NCI-H526 (cell line): Measurements from ENCODE around the gene MAGI1.

Experiments used
- DNase-seq, 2 experiments: peaks; one replicate each; lab custom pipeline; 2025; lab: John Stamatoyannopoulos, UW

Gene MAGI1

DNA sequence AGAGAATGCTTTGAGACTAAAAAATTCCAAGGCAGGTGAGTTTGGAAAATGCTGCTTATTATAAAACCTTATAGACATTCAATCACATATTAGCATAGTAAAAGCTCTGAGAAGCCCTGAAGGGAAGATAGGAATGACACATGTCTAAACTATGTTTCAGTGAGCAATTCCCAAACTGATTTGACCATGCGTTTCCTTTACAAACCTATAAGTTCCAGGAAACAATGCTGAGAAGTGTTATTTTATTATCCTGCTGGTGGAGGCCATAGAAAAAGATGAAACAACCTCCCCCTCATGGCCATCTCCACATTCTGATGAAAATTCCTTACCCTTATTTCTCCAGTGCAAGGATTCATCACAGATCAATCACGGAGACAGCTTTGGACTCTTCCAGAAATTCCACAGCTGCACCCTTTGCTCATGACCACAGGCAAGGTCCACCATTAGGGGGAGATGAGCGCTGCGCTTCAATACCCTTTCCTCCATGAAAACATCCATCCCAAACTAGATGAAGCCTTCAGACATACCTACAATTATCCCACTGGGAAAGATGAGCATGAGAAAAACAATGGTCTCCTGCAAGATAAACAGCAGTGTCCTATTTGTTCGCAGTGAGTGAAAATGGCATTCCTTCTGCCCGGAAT is 372.1 kb downstream of the MAGI1 start:
- no peak for DNase-seq

DNA sequence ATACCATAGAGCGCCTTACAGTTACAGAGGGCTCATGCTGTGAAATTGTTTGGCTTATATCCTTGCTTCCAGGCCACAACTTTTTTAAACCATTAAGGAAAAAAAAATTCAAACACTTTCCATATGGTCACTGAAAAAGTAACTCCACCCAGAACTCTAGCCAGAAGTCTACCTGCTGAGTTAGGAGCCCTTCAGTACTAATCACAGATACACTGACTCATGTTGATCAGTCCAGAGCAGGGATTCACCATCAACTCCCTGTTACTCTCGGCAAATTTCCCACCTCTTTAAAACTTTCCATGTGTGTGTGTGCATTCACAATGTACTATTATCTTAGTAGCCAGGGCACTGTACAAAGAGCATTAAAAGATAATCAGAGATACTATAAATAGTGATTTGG is 372.8 kb downstream of the MAGI1 start:
- DNase-seq = no peak

DNA sequence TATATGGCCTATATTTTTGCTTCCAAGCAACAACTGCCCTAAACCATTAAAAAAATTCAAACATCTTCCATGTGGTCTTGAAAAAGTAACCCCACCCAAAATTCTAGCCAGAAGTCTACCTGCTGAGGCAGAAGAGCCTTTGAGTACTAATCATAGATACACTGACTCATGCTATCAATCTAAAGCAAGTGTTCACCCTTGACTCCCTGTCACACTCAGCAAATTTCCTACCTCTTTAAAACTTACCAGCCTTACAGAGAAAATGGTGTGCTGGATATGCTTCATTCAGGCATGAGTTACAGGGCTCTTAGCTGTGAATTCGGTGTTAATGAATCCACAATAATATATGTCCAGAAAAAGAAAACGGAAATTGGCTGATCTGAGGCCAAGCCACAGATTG is 373.8 kb downstream of the MAGI1 start:
- no peak for DNase-seq

DNA sequence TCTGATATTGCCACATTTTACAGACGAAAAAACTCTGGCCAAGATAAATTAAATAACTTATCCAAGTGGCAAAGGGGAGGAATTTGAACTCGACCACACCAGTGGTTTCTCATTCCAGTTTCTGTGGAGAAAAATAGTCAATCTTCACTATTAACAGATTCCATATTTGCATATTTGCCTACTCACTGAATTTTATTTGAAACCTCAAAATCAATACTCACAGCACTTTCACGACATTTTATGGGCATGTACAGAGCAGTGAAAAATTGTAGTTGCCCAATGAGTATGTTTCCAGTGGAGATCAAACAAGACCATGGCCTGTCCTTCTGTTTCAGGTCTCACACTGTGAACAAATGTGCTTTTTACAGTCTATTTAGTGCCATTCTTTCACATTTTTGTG is 374.3 kb downstream of the MAGI1 start:
- no peak for DNase-seq

DNA sequence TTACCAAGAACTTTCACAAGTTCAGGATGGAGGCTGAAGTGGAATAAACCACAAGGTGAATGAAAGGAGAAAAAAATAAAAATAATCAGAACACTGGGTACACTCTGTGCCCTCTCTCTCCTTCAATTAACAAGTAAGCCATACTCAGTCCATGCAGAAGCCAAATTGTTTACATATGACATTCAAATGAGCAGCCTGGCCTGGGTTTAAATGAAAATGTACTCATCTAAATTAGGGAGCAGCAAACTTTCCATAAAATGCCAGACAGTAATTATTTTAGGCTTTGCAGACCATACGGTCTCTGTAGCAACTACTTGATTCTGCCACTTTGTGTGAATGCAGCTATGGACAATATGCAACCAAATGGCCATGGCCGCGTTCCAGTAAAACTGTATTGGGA is 376.6 kb downstream of the MAGI1 start:
- DNase-seq = peak; percentile 39 to 54

DNA sequence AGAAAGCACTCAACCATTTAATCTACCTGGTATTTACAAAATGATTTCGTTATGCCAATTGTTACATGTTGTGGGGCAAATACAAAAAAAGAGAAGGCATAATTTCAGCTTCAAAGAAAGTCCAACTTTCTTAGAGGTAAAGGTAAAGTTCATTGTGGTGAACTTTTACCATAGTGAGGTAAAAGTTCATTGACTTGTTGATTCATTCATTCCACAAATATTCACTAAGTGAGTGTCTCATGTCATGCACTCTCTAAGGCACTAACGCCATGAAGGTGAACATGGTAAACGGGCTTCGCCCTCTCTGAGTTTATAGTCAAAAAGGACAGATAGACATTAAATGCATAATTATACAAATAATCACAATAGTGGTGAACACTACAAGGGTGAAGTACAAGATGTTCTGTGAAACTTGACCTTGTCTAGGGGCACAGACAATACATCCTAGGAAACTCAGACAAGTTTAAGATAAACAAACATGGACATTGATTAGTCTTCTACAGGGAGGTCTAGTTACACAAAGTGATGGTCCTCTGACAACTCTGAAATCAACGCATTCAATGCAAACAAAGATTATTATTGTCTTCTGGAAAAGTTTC is 378.6 kb downstream of the MAGI1 start:
- no peak for DNase-seq

DNA sequence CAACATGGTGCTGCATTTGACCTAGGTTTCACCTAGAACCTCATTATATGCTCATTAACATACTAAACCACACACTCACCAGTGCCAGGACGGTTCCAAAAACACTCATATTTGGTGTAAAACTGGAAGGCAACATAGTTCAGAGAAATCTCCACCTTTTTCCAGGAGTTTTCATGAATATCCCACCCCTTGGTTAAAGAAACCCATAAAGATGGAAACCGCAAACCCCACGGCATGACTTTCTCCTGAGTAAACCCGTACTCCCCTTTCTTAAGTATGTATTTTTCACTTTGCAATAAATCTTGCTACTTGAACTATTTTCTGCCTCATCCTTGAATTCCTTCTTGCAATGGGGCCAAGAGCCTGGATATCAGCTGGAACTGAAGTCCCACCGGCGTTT is 379.3 kb downstream of the MAGI1 start:
- DNase-seq = no peak

DNA sequence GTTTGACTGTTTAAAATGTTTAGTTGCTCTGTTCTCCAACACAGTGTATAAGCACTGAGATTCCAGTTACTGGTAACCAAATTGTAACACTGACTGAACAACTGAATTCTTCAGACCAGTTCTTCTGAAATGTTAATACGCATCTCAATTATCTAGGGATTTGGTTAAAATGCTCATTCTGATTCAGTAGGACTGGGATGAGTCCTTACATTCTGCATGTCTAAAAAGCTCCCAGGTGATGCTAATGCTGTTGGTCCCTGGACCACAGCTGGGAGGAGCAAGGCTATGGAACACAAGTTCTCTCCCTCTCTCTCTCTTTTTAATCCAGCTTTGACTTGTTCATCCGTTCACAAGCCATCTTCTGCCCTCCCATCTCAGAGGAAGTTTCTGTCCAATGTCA is 380.3 kb downstream of the MAGI1 start:
- DNase-seq = no peak

DNA sequence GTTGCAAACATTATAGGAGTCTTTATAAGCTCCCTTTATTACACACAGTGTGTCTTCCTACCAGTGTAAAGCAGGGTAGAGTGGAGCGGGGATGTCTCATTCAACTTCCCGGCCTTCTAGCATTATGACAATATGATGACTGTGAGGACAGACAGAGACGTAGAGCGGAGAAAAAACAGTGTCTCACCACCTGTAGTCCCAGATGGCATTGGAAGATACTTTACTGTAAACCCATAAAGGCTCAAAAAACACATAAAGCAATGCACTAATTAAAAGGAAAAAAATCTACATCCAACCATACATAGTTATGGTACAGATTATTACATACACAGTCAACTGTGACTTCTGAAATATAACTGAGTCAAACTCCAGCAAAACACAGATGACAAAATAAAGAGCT is 383.7 kb downstream of the MAGI1 start:
- DNase-seq = no peak

DNA sequence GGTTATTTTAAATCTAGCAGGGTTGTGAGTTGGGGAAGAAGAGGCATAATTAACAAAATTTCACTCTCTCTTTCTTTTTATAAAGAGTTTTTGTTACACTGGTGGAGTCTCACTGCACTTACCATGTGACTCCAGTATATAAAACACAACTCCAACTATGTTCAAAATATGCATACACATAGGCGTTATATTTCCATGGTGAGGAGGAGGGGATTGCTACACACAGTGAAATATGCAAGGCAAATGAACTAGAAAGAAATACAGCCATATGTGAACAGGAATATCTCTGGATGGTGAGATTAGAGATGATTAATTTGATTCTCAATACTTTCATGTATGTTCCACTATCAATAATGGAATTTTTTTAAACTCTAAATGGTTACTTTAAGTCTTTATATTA is 385.0 kb downstream of the MAGI1 start:
- peak in 1 of 2 experiments; percentile 44 for DNase-seq

DNA sequence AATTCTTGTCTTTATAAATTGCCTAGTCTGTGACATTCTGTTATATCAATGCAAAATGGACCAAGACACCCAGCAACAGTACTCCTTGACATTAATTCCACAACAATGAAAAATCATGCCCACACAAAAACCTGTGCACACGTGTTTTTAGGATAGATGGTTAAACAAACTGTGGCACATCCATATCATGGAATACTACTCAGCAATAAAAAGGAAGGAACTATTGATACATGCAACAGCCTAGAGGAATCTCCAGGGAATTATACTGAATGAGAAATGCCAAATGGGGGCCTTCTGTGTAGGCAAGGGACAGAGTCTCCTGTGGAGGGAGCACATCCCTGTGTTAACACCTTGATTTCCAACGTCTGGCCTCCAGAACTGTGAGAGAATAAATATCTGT is 388.5 kb downstream of the MAGI1 start:
- no peak for DNase-seq

DNA sequence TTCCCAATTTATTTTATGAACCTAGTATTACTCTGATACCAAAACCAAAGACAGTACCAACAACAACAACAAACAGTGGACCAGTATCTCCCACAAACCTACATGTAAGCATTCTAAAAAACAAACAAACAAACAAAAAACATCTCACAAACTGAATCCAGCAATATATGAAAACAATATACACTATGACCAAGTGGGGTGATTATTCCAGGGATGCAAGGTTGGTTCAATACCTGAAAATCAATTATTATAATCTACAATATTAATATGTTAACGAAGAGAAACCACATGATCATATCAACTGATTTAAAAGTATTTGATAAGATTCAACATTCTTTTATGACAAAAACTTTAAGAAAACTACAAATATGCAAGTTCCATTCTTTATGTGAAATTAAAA is 391.3 kb downstream of the MAGI1 start:
- DNase-seq = no peak

DNA sequence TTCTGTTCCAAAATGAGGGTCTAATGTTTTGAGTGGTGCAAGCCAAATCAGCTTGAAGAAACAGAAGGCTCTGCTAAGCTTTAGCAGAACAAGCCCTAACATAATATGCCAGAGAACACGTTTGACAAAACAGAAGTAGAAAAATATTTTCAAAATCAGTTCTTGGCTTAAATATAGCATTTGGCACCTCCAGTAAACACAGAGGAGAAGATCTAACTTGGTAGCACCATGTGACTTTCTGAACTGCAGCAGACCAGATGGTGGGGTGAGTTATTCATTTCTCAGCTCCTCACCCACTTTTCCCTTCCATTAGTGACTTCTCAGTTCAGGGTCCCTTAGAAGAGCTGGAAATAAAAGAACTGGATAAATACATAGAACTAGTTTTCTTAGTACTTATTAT is 395.8 kb downstream of the MAGI1 start:
- no peak for DNase-seq

DNA sequence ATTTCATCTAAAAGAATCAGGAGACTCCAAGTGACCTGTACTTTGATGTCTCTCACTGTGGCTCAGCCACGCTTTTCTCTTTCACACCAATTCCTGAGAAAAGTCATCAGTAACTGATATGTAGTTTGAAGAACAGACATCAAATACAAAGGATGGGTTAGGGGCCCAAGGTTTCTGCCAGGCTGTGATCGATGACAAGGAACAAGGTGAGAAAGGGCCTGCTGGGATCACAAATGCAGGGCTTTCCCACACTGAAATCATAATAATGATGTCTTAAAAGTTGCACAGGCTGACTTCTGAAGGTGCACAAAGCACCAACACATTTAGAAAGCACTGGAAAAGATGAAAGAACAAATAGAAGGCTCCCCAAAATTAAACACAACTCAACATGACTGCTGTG is 396.9 kb downstream of the MAGI1 start:
- no peak for DNase-seq

DNA sequence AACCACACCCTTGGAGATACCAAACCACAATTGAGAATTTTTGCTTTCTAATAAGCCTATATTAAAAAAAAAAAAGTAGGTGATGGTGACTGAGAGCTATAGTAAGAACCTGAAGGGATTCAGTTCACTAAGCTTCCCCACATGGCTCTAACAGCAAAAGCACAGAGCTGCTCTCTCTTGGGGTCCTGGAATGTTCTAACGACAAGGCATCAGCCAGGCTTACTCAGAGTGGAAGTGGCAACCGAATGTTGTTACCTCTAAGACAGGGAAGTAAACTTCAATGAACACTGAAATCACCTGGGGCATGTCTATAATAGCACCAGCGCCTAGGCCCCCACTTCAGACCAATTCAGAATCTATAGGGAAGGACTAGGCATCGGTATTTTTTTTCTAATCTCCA is 397.7 kb downstream of the MAGI1 start:
- DNase-seq = no peak

DNA sequence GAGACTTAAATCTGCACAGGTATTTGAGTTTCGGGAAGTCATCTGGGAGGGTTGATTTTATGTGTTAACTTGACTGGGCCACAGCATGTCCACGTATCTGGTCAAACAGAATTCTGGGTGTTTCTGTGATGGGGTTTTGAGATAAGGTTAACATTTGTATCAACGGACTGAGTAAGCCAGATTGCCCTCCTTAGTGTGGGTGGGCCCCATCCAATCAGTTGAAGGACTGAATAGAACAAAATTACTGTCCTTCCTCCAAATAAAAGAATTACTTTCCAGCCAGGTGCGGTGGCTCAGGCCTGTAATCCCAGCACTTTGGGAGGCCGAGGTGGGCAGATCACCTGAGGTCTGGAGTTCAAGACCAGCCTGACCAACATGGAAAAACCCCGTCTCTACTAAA is 399.3 kb downstream of the MAGI1 start:
- no peak for DNase-seq

DNA sequence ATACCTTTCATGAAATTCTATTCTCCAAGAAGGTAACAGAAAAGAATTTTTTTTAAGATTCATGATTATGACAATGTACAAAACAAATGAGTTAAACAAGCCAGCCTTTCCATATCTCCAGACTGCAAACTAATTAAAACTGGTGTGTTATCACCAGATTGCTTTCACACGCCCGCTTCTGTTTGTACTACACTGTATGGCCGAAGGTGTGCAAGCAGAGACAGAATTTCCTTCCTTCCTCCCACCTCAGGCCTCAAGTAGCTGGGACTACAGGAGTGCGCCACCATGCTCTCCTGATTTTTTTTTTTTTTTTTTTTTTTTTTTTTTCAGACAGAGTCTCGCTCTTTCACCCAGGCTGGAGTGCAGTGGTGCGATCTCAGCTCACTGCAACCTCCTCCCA is 400.4 kb downstream of the MAGI1 start:
- no peak for DNase-seq

DNA sequence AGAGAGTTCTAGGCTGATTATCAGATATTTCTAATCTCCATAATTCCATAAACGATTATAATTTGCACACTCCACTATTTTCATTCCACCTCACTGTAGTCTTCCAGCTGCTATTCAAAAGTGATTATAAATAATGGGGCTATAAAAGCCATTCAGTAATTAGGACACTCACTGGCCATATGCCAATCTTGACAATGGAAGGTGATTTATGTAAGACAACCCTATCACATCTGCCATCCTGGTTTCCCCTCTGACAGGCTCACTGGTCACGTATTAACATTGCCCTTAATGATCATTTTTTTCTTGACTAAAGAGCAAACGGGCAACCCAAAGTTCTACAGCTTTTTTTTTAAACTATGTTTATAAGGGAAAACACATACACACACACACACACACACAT is 402.4 kb downstream of the MAGI1 start:
- no peak for DNase-seq

DNA sequence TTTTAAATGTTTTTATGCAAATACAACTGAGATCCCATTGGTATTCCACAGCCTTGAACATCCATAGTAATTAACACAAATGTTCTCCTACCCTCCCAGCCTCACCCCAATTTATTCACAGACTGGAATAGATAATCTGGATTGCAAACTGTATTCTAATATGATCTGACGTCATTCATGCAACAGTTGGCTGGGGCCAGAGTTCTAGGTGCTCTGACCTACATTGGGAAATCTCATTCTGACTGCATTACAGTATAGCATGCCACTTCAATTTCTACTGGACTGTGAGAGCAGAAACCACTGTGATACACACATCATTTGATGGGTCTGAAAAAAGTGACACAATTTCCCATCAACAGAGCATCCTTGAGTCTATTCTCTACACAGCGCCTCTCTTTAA is 403.1 kb downstream of the MAGI1 start:
- DNase-seq = no peak

DNA sequence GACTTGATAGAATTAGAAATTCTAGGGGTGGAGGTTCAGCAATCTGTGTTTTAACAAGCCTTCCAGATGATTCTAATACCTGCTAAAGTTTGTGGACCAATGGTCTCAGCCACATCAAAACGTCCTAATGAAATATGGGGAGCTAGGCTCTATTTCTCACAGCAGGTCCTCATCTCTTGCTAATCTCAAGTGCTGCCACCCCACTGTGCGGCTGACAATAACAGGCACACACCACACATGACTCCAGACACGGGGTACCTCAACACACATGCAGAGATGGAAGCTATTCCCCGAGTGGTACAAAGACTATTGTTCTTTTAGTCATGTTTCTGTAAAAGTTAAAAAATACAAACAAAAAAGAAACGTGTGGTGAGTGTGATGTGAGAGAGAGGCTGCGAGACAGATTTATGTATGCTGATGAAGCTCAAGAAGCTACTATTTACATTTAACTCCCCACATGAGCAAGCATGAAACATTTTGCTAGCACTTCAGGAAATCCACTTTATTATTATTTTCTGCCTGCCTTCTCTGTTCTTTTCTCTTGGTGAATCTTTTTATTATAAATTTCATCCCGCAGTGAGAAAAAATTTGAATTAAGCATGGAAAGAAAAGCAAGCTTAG is 405.6 kb downstream of the MAGI1 start:
- DNase-seq = no peak

DNA sequence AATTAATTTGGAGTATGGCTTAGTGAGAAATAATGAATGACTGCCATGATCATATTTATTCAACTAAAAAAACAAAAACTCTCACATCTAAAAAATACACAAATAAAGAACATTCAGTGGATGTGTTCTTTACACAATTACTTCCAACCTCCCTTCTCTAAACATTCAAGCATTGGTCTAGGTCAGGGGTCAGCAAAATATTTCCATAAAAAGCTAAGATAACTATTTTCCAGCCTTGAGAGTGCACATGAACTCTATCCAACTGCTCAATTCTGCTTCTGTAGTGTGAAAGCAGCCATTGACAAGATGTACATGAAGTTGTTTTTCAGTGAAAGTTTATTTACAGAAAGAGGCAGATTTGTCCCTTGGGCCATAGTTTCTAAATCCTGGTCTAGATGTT is 406.3 kb downstream of the MAGI1 start:
- DNase-seq = no peak

DNA sequence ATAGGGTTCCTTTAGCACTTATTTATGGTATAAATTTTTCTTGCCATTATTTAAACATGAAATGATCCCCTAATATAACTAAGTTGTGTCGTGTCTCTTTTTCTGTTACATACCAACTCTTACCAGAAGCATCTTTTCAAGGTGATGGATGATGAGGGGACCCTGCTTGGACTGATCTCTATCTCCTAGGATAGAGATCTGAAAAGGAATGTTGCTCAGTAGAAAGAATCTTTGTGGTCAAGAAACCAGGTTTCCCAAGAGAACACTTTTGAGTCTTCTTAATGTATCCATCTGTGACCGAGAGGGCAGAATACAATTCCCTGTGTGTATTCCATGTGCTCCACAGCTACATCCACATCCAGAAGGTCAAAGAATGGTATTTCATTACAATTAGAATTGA is 409.7 kb downstream of the MAGI1 start:
- no peak for DNase-seq

DNA sequence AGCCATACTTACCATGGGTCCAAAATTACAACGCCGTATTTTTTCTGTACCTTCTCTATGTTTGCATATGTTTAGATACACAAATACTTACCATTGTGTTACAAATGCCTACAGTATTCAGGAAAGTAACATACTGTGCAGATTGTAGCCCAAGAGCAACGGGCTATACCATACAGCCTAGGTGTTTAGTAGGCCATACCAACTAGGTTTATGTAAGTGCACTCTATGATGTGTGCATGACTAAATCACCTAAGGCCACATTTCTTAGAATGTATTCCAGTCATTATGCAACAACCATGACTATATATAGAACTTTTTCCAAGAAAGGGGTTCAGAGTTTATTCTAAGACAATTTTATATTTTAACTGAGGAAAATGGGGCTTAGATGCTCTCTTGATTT is 411.7 kb downstream of the MAGI1 start:
- DNase-seq = no peak

DNA sequence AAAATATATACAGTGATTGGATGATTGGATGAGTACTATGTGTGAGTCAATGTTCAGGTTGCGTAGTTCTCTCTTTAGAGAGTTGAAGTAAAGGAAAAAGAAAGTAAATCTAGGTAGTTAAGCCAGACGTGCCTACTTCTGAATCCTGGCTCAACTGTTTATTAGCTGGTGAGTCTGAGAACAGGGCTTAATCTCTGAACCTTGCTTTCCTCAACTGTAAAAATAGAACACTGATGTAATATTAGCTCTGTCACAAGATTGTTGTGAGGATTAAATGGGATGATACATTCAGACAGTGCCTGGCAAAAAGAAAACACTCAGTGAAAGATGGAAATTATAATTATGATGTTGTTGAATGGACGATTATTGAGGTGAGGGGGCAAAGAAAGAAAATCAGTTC is 413.4 kb downstream of the MAGI1 start:
- no peak for DNase-seq
